HEK293 (cell line): Measurements from ENCODE around the gene PHF3.
A peak's percentile ranks its signal among the peaks of the same experiment; 100 is the strongest.

Source experiments
- CTCF ChIA-PET: fragments of 350-600 bp; formaldehyde crosslinking; extraction: SDS; loops from one replicate; lab custom pipeline; 2021; ENCODE audit warnings: antibody characterized with exemption; lab: Yijun Ruan, JAX
- POLR2A ChIA-PET: fragments of 300-600 bp; formaldehyde crosslinking; extraction: SDS; loops from one replicate; lab custom pipeline; 2020; ENCODE audit warnings: antibody characterized with exemption, inconsistent platforms; lab: Yijun Ruan, JAX
- H3K27ac ChIP-seq: fragments of 200-500 bp; sonication (Bioruptor generic); 2 replicates; pipeline ENCODE4 v1.5.1; 2014; ENCODE audit warnings: low read depth, low read length, control low read depth, inconsistent platforms; ENCODE audit errors: extremely low read depth
- H3K36me3 ChIP-seq, 2 experiments: fragments of 200-500 bp in 1 of 2; sonication (Bioruptor generic) in 1 of 2; 1 replicate in 1 of 2; 2 replicates in 1 of 2; pipeline ENCODE4 v1.5.1; 2014 to 2017; ENCODE audit warnings: inconsistent platforms in 2 of 2, low read length in 2 of 2; ENCODE audit not compliant: control insufficient read depth in 2 of 2, insufficient read depth in 1 of 2
- H3K4me1 ChIP-seq: fragments of 200-500 bp; sonication (Bioruptor generic); 2 replicates; pipeline ENCODE4 v1.5.1; 2014; ENCODE audit warnings: mild to moderate bottlenecking, low read length, inconsistent platforms; ENCODE audit not compliant: control insufficient read depth, insufficient read depth
- H3K4me3 ChIP-seq: 2 replicates; pipeline ENCODE4 v1.5.1; 2011; ENCODE audit warnings: low read depth, mild to moderate bottlenecking, control low read depth, low read length, moderate library complexity
- H3K9me3 ChIP-seq: fragments of 200-500 bp; sonication (Bioruptor generic); 2 replicates; pipeline ENCODE4 v1.5.1; 2014; ENCODE audit warnings: low read depth, low read length, inconsistent platforms; ENCODE audit not compliant: control insufficient read depth, insufficient read depth
- AEBP2 ChIP-seq: fragments of 450-650 bp; formaldehyde crosslinking; IDR thresholded peaks from 2 replicates; pipeline ENCODE4 v1.5.1; 2016; ENCODE audit warnings: missing biosample characterization, missing genetic modification characterization, borderline replicate concordance
- BCL11A ChIP-seq: fragments of 450-650 bp; formaldehyde crosslinking; IDR thresholded peaks from 2 replicates; pipeline ENCODE4 v1.5.1; 2016; ENCODE audit warnings: low read depth, missing biosample characterization, missing genetic modification characterization
- GLIS2 ChIP-seq: fragments of 450-650 bp; formaldehyde crosslinking; IDR thresholded peaks from 2 replicates; pipeline ENCODE4 v1.5.1; 2016; ENCODE audit warnings: missing biosample characterization, missing genetic modification characterization
- HOXC10 ChIP-seq: sonication (generic); formaldehyde crosslinking; IDR thresholded peaks from 2 replicates; pipeline ENCODE4 v1.8.1; 2023; ENCODE audit warnings: mild to moderate bottlenecking, missing genetic modification reagents
- HOXD13 ChIP-seq: sonication (generic); formaldehyde crosslinking; IDR thresholded peaks from 2 replicates; pipeline ENCODE4 v1.8.0; 2022; ENCODE audit warnings: missing genetic modification reagents, borderline replicate concordance
- RBAK ChIP-seq: fragments of 450-650 bp; formaldehyde crosslinking; IDR thresholded peaks from 2 replicates; pipeline ENCODE4 v1.5.1; 2016; ENCODE audit warnings: missing biosample characterization, missing genetic modification characterization
- REST ChIP-seq: fragments of 450-650 bp; formaldehyde crosslinking; IDR thresholded peaks from 2 replicates; pipeline ENCODE4 v1.5.1; 2016; ENCODE audit warnings: missing biosample characterization, missing genetic modification characterization
- ZBTB6 ChIP-seq: fragments of 450-650 bp; formaldehyde crosslinking; IDR thresholded peaks from 2 replicates; pipeline ENCODE4 v1.5.1; 2017; ENCODE audit warnings: missing biosample characterization, missing genetic modification characterization
- ZNF169 ChIP-seq: fragments of 450-650 bp; formaldehyde crosslinking; IDR thresholded peaks from 2 replicates; pipeline ENCODE4 v1.5.1; 2016; ENCODE audit warnings: missing biosample characterization, missing genetic modification characterization
- ZNF223 ChIP-seq: fragments of 450-650 bp; formaldehyde crosslinking; IDR thresholded peaks from 2 replicates; pipeline ENCODE4 v1.5.1; 2016; ENCODE audit warnings: missing biosample characterization, missing genetic modification characterization
- ZNF239 ChIP-seq: fragments of 450-650 bp; formaldehyde crosslinking; IDR thresholded peaks from 2 replicates; pipeline ENCODE4 v1.5.1; 2016; ENCODE audit warnings: missing biosample characterization, missing genetic modification characterization
- ZNF324 ChIP-seq: fragments of 450-650 bp; formaldehyde crosslinking; IDR thresholded peaks from 2 replicates; pipeline ENCODE4 v1.5.1; 2016; ENCODE audit warnings: missing biosample characterization, missing genetic modification characterization
- ZNF433 ChIP-seq: fragments of 450-650 bp; formaldehyde crosslinking; IDR thresholded peaks from 2 replicates; pipeline ENCODE4 v1.5.1; 2016; ENCODE audit warnings: missing biosample characterization, missing genetic modification characterization, low read depth
- ZNF518A ChIP-seq: fragments of 450-650 bp; formaldehyde crosslinking; conservative IDR thresholded peaks from 2 replicates; pipeline ENCODE4 v1.5.1; 2016; ENCODE audit warnings: low read depth, missing biosample characterization, missing genetic modification characterization
- ZNF664 ChIP-seq: fragments of 450-650 bp; formaldehyde crosslinking; IDR thresholded peaks from 2 replicates; pipeline ENCODE4 v1.5.1; 2016; ENCODE audit warnings: missing biosample characterization, missing genetic modification characterization
- ZNF670 ChIP-seq: fragments of 450-650 bp; formaldehyde crosslinking; IDR thresholded peaks from 2 replicates; pipeline ENCODE4 v1.5.1; 2016; ENCODE audit warnings: missing biosample characterization, missing genetic modification characterization, low read depth
- ZNF692 ChIP-seq: fragments of 450-650 bp; formaldehyde crosslinking; IDR thresholded peaks from 2 replicates; pipeline ENCODE4 v1.5.1; 2016; ENCODE audit warnings: missing biosample characterization, missing genetic modification characterization
- ZNF785 ChIP-seq: fragments of 450-650 bp; formaldehyde crosslinking; IDR thresholded peaks from 2 replicates; pipeline ENCODE4 v1.5.1; 2016; ENCODE audit warnings: missing biosample characterization, missing genetic modification characterization
- ZSCAN5A ChIP-seq: fragments of 450-650 bp; formaldehyde crosslinking; IDR thresholded peaks from 2 replicates; pipeline ENCODE4 v1.5.1; 2016; ENCODE audit warnings: missing biosample characterization, missing genetic modification characterization
- ZXDB ChIP-seq: fragments of 450-650 bp; formaldehyde crosslinking; IDR thresholded peaks from 2 replicates; pipeline ENCODE4 v1.5.1; 2016; ENCODE audit warnings: missing biosample characterization, missing genetic modification characterization

Gene PHF3

GRCh38 chr6:63635588-63636517, at the start of gene PHF3:
Gene PHF3 (plus strand): TSS chr6:63635802. CDS start chr6:63646552, 10,750 bp downstream.
- Histone ChIP-seq H3K4me3 (peak within 1 kb of the TSS; percentile 96), H3K4me1 (peaks cover 30% of the 10 kb centered on the region), H3K36me3 (no peaks in the 10 kb centered on the region), H3K27ac (peak within 1 kb of the TSS; percentile 95), H3K9me3 (no peaks in the 10 kb centered on the region)
- CTCF ChIA-PET: interaction anchor here (0.7 to 2.8 kb wide), 6 partner anchors 13 to 129 kb away, joined by 3 to 17 read pairs (median 4); no protein-coding TSS in a partner anchor
- POLR2A ChIA-PET: interaction anchor here (0.6 to 2.6 kb wide), 17 partner anchors 10 to 99 kb away, joined by 3 to 18 read pairs (median 4); no protein-coding TSS in a partner anchor
- TF ChIP-seq AEBP2 (tag by site-specific recombination): no peak
- TF ChIP-seq ZNF518A: no peak
- peak; percentile 80 for TF ChIP-seq ZNF785 (tag by site-specific recombination)
- no peak for TF ChIP-seq ZNF239 (tag by site-specific recombination)
- TF ChIP-seq REST (tag by site-specific recombination): peak; percentile 56; the same call in 1 of the 2 replicates
- peak; percentile 79 for TF ChIP-seq ZBTB6
- no peak for TF ChIP-seq BCL11A (tag by site-specific recombination)
- no peak for TF ChIP-seq ZNF670 (tag by site-specific recombination)
- TF ChIP-seq ZNF433: no peak
- peak; percentile 98 for TF ChIP-seq ZNF324
- TF ChIP-seq ZNF664 (tag by site-specific recombination): peak; percentile 21; the same call in 1 of the 2 replicates
- TF ChIP-seq GLIS2: peak; percentile 86
- peak; percentile 89 for TF ChIP-seq ZXDB (tag by site-specific recombination)
- peak; percentile 85 for TF ChIP-seq ZNF692 (tag by site-specific recombination)
- TF ChIP-seq ZSCAN5A (tag by site-specific recombination): peak; percentile 89
- no peak for TF ChIP-seq ZNF223 (tag by site-specific recombination)
- no peak for TF ChIP-seq RBAK (tag by site-specific recombination)
- peak; percentile 71; the same call in 1 of the 2 replicates for TF ChIP-seq HOXD13 (CRISPR knock-in tag)
- peak; percentile 41; the same call in 1 of the 2 replicates for TF ChIP-seq HOXC10
- TF ChIP-seq ZNF169: no peak
